Embryonic facial prominence (tissue), 1 donor: ENCODE results near the gene KCNH4.
"Not testable (repeated sequence)": the region's sequence is repeated elsewhere in the genome, so short reads cannot be mapped to it uniquely, and the experiment has no call there.

Experiments used
- DNase-seq: peaks from one replicate; pipeline ENCODE4 v3.0.0-alpha.2; 2016; ENCODE audit errors: extremely low spot score

KCNH4 gene

GRCh38 chr17:42178817-42179216, 2.1 kb downstream of the KCNH4 start:
- DNase-seq = no peak

DNA sequence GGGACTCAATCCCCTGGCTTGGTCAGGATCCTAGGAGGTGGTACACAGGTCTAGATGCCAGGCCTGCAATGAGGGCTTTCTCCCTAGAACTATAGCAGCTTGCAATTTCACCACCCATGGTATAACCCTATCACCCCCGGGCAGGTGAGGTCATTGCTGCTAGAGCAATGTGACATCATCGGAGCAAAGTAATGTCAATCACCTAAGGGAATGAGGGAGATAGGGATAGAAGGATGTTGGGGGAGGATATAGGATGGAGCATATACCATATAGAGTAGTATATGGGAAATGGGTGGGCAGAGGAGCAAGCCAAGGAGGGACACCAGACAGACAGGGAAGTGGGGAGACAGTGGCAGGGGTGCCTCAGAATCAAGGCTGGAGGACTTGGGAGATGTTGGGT, 3.3 kb downstream of the KCNH4 start:
- DNase-seq = no peak

- no peak for DNase-seq
Observed at GRCh38 chr17:42174126-42174783, 6.7 kb downstream of the KCNH4 start.

GRCh38 chr17:42171831-42172230, 9.1 kb downstream of the KCNH4 start:
- no peak for DNase-seq

DNA sequence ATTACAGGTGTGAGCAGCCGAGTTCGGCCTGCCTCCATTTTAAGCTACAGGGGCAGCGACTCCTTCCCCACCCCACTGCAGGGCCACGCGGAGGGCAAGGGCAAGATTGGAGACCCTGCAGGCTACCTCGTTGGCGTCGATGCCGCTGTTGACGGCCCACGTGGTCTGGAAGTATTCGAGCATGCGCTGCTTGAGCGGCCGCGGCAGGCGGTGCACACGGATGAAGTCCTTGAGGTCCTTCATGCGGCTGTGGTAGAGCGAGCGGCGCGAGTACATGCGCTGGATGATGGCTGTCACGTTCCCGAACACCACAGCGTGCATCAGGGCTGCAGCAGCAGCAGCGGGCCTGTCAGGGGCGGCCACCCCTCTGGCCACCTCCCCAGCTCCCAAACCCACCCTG, 11.6 kb downstream of the KCNH4 start:
- DNase-seq = no peak

- DNase-seq = no peak
Observed at GRCh38 chr17:42167807-42168206, 13.1 kb downstream of the KCNH4 start.

GRCh38 chr17:42166196-42166763, 14.7 kb downstream of the KCNH4 start:
- no peak for DNase-seq

- DNase-seq = no peak
Observed at GRCh38 chr17:42165751-42166150, 15.2 kb downstream of the KCNH4 start.

DNA sequence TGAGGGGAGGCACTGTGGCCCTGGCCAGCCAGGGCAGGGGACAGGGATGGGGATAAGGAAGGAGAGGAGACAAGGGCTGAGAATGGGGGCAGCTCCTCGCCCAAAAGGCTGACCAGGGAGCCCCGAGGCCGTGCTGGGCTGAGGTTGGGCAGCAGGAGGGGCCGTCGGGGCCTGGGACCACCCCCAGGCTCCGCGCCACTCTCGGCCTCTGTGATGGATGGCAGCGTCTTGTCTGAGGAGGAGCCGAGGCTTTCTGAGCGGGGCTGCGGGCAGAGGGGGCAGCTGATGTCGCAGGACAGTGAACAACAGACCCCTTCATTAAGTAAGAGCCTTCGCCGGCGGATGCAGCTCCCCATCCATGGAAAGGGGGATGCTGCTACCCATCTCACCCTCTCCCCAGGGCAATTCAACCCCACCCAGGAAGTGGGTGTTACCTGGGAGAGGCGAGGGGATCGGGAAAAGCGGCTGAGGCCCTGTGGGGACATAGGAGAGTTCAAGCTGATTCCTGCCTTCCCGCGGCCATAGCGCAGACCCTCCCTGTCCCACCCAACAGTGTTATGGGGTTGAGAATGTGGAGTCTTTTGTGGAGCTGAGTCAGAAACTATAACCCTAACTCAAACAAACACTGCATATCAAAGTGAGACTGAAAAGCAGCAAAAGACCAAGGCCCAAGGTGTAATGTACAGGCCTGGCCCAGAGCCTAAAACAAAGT, 17.1 kb downstream of the KCNH4 start:
- DNase-seq = no peak

- DNase-seq = no peak
Observed at GRCh38 chr17:42163113-42163512, 17.8 kb downstream of the KCNH4 start.

DNA sequence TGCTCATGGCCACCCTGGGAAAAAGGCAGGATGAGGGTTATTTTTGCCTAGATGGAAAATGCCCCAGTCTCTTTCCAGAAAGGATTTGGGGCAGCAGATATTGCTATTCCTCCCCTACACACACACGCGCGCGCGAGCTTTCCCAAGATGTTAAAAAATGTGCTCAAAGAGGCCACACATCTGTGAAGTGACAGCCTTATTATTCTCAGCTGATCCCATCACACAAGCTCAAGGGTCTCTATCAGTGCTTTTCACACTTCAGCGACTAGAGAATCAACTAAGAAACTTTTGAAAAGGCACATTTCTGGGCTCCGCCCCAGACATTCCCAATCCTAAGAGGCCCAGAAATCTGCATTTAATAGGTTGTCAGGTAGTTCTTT, 20.4 kb downstream of the KCNH4 start:
- DNase-seq = no peak

DNA sequence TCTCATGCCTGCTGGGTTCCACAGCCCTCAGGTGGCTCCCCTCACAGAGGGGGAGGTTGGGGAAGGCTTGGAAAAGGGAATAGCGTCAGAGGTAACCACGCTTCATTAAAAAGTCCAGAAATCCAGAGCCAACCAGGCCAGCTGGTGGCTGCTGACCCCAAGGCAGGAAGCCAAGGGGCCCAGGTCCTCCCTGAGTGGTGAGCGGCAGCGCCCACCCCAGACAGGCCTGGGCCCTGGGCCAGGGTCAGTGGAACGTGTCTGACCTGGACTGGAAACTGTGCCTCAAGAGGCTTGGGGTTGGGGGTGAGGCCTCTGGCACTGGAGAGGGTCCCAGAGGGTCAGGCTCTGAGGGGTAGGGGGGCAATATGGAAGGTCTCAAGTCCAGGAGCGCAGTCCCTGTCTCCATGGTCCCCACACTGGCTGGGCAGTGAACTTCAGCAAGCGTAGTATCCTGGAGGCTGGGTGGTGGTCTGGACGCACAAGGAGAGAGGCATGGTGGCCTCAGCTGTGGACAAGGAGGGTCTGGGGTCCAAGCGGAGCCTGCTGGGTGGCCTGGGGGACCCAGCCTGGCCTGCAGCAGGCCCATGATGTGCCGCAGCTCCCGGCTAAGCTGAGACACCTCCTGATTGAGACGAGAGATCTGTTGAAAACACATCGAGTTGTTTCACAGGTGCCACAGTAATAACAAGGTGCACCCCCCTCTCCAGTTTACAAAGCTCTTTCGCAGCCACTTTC, 21.0 kb downstream of the KCNH4 start:
- no peak for DNase-seq

DNA sequence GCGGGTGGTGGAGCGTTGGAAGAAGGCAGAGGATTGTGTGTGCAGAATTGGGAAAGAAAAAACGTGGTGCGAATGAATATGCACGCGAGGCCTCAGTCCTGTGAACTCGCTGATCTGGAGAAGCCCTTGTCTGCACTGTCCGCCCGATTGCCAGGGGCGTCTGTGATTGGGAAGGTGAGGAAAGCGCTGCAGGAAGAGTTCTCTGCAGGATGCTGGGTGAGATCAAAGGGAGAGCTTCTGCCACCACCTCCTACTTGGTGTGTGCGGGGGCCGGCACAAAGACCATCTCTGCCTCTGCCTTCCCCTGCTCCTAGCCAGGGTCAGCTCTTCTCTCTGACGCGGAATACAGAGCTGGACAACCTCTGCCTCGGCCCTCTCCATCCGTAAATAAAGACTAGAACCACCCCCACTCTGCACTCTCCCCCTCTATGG, 25.3 kb downstream of the KCNH4 start:
- no peak for DNase-seq

GRCh38 chr17:42153919-42154742, 26.8 kb downstream of the KCNH4 start:
- no peak for DNase-seq

DNA sequence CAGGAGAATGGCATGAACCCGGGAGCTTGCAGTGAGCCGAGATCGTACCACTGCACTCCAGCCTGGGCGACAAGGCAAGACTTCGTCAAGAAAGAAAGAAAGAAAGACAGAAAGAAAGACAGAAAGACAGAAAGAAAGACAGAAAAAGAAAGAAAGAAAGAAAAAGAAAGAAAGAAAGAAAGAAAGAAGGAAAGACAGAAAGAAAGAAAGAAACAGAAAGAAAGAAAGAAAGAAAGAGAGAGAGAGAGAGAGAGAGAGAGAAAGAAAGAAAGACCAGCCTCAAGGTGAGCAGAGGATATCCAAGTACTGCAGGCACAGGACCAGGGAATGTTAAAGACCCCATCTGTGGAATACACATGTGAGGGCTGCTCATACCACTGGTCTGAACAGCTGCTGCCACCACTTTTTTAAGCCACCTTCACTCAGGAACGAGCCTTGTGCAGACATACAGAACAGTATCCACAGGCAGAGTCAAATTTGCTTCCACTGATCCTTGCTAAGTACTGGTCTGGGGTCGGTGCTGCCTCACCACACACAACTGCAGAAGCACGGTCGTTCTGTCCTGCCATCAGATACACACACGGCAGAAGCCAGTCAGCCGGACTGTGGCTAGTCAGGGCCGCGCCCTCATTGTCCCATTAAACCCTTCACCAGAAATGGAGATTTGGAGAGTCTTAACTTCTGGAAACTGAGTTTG, 33.9 kb downstream of the KCNH4 start:
- DNase-seq = no peak

DNA sequence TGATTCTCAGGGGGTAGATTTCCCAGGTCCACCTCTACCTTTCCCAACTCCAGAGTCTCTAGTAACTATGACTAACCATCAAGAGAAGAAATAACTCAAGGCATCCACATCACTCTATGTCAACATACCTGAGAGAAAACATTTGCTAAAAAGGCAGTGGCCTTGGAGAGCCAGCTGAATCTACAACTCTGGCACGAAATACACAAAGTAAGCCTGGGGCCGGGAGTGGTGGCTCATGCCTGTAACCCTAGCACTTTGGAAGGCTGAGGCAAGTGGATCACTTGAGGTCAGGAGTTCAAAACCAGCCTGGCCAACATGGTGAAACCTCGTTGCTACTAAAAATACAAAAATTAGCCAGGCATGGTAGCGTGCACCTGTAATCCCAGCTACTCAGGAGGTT, 37.8 kb downstream of the KCNH4 start:
- DNase-seq = not testable (repeated sequence)

- DNase-seq = no peak
Observed at GRCh38 chr17:42142371-42142896, 38.5 kb downstream of the KCNH4 start.

DNA sequence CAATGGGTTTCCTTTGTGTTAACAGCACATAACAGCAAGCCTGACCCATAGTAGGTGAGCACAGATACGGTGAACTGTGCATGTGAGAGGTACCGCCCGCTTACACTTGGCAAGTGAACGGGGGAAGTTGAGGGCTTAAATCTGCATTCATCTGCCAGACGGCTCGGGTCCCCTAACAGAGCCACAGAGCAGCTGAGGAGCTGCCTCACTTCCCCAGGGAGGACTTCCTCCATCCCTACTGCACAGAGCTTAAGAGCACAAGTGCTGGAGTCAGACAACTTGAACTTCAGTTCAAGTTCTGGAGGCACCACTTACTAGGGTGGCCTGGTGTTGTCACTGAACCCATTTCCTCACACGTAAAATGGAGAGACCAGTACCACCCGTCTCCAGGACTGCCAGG, 39.6 kb downstream of the KCNH4 start:
- no peak for DNase-seq

- not testable (repeated sequence) for DNase-seq
Observed at GRCh38 chr17:42140690-42141089, 40.3 kb downstream of the KCNH4 start.

- DNase-seq = no peak
Observed at GRCh38 chr17:42138749-42139492, 42.0 kb downstream of the KCNH4 start.
